Karpas-422 (cell line): ENCODE measurements around the gene ARID3B. TPM values are rescaled to one million over a fixed set of nuclear protein-coding genes. Genes with fewer than 3 reads are reported as not detected.

Experiments used
- DNase-seq: peaks from one replicate; pipeline ENCODE4 v3.0.0-alpha.2; 2015
- H2AFZ ChIP-seq: fragments of 200-600 bp; sonication (generic); 2 replicates; pipeline ENCODE4 v1.6.1; 2014; ENCODE audit warnings: antibody characterized with exemption, low read length, mixed read lengths
- H3K27ac ChIP-seq: fragments of 200-600 bp; sonication (generic); 2 replicates; pipeline ENCODE4 v1.5.1; 2014; ENCODE audit warnings: mild to moderate bottlenecking, low read length, moderate library complexity
- H3K27me3 ChIP-seq: fragments of 200-600 bp; sonication (generic); 2 replicates; pipeline ENCODE4 v1.6.1; 2014; ENCODE audit warnings: low read length, mixed read lengths
- H3K36me3 ChIP-seq: fragments of 200-600 bp; sonication (generic); 2 replicates; pipeline ENCODE4 v1.6.1; 2014; ENCODE audit warnings: low read length, mixed read lengths; ENCODE audit not compliant: insufficient read depth
- H3K4me1 ChIP-seq: fragments of 200-600 bp; sonication (generic); 2 replicates; pipeline ENCODE4 v1.6.1; 2014; ENCODE audit warnings: mild to moderate bottlenecking, low read length, mixed read lengths
- H3K4me2 ChIP-seq: fragments of 200-600 bp; sonication (generic); 2 replicates; pipeline ENCODE4 v1.6.1; 2014; ENCODE audit warnings: low read length, low read depth, mild to moderate bottlenecking; ENCODE audit not compliant: poor library complexity, severe bottlenecking
- H3K4me3 ChIP-seq: fragments of 200-600 bp; sonication (generic); 2 replicates; pipeline ENCODE4 v1.5.1; 2014; ENCODE audit warnings: mild to moderate bottlenecking, antibody characterized with exemption, low read length, mixed read lengths
- H3K79me2 ChIP-seq: fragments of 200-600 bp; sonication (generic); 2 replicates; pipeline ENCODE4 v1.6.1; 2014; ENCODE audit warnings: mild to moderate bottlenecking, low read length, mixed read lengths
- H3K9ac ChIP-seq: fragments of 200-600 bp; sonication (generic); 2 replicates; pipeline ENCODE4 v1.6.0; 2014; ENCODE audit warnings: low read length
- H3K9me2 ChIP-seq: fragments of 200-600 bp; sonication (generic), shearing (Covaris generic); replicated peaks from 2 replicates; pipeline ENCODE4 v1.6.0; 2014; ENCODE audit warnings: mild to moderate bottlenecking, low read length, moderate library complexity; ENCODE audit not compliant: insufficient read depth
- H3K9me3 ChIP-seq: fragments of 300-700, 200-600 bp; sonication (generic); 2 replicates; pipeline ENCODE4 v1.6.1; 2014; ENCODE audit warnings: low read length, mixed read lengths
- H4K20me1 ChIP-seq: fragments of 200-600 bp; sonication (generic); 2 replicates; pipeline ENCODE4 v1.6.1; 2014; ENCODE audit warnings: mild to moderate bottlenecking, antibody characterized with exemption, low read length, low read depth; ENCODE audit not compliant: insufficient read depth
- total RNA-seq: library from RNA; depleted of rRNA; stranded (reverse); fragments of >200 nt; shearing (Covaris generic); gene quantifications from 2 replicates; pipeline ENCODE4 v1.2.3, GENCODE V29; 2014; ENCODE audit warnings: low replicate concordance

ARID3B gene
- total RNA-seq, 1 experiment from 2014 or later: 9.6 TPM

DNA sequence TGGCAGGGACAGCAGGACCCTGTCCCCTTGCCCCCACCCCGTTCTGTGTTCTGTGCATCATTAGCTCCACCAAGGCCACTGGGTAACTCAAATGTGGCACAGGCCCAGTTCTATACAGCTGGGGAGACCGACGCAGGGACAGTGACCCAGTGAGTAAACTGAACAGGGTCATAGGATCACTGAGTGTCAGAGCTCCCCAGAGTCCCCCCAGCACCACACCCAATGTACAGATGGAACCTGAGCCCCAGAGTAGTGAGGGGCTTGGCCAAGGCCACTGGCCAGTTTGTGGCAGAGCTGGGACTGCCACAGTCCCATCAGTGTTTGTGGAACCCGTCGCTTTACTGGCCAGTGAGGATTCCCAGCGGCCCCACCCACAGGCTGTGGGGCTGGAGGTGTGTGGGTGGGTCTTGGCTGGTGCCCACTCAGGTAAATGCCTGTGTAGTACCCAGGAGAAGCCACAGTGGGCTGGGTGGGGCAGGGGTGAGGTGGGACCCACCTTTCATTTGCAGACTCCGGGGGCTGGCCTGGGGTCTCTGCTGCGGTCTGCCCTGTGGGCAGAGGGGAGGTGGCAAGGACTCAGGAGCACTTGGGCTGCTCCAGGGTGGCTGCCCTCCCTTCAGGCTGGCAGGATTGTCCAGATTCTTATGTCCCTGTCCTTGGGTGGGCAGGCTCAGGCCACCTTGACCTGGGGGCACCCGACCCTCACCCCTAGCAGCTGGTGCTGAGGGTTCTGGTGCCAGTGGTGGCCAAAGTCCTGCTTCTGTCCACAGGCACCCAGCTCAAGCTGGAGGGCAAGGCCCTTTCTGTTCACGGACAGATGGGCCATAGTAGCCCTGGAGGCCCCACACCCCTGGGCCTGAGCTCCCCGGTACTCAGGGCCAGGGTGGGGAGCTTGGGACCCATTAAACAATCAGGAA, 63.0 kb downstream of the ARID3B start:
- Histone ChIP-seq H4K20me1 (no peaks in the 10 kb centered on the region), H3K4me1 (no peaks in the 10 kb centered on the region; the same call in 1 of the 2 replicates), H3K4me3 (no peak overlapping the region), H3K9me2 (no peaks in the 10 kb centered on the region), H3K4me2 (no peak overlapping the region), H3K27me3 (no peaks in the 10 kb centered on the region), H3K27ac (no peak overlapping the region), H3K9ac (no peak overlapping the region), H3K9me3 (no peaks in the 10 kb centered on the region), H2AFZ (no peak overlapping the region), H3K36me3 (no peaks in the 10 kb centered on the region), H3K79me2 (no peaks in the 10 kb centered on the region)
- no peak for DNase-seq

DNA sequence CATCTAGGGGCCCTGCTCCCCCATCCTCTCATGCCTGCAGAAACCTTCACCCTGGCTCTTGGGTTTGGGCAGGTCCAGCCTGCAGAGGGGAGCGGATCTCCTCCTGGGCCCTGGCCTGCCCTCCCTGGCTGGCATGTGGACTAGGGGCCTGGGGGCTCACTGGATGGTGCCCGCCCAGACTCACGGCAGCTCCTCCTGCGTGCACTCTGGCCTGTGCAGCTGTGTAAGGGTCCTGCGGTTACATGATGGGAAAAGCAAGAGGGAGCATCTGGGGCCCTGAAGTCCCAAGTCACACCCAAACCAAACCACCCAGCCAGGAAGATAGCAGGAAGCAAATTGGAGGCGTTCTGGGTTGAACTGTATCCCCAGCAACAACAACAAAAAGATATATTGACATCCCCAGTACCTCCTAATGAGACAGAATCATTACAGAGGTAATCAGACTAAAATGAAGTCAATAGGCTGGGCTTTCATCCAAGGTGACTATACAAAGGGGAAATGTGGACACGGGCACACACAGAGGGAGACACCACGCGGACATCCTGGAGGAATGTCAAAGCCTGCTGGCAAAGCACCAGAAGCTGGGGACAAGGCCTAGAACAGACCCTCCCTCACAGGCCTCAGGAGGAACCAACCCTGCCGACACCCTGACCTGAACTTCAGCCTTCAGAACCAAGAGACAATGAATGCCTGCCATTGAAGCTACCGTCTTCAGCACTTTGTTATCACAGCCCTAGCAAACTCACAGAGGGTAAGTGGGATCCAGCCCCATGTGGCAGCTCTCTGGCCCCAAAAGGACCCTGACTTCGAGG, 64.2 kb downstream of the ARID3B start:
- DNase-seq: no peak
- Histone ChIP-seq H3K79me2 (no peaks in the 10 kb centered on the region), H3K9me2 (no peaks in the 10 kb centered on the region), H3K4me3 (no peak overlapping the region), H3K27me3 (no peaks in the 10 kb centered on the region), H3K9ac (no peak overlapping the region), H3K36me3 (no peaks in the 10 kb centered on the region), H2AFZ (no peak overlapping the region), H3K4me1 (no peaks in the 10 kb centered on the region), H3K4me2 (no peak overlapping the region), H3K27ac (no peak overlapping the region), H4K20me1 (no peaks in the 10 kb centered on the region), H3K9me3 (no peaks in the 10 kb centered on the region)

DNA sequence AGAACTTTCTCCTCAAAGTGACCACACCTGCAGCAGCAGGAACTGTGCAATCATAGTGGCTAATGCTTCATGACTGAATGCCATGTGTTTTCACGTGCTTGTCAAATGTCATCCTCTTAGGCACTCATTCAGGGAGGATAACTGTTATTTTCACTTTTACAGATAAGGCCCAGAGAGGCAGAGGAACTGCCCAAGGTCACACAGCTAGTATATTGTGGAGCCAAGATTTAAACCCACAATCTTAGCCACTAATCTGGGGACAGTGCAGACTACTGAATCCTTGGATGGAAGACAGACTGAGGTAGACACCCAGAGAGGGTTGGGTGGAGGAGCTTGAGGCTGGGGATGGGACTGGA, 64.8 kb downstream of the ARID3B start:
- Histone ChIP-seq H3K9ac (no peak overlapping the region), H3K36me3 (no peaks in the 10 kb centered on the region), H3K9me2 (no peaks in the 10 kb centered on the region), H4K20me1 (no peaks in the 10 kb centered on the region), H3K4me1 (no peaks in the 10 kb centered on the region), H3K79me2 (no peaks in the 10 kb centered on the region), H3K27me3 (no peaks in the 10 kb centered on the region), H3K27ac (no peak overlapping the region), H3K4me2 (no peak overlapping the region), H2AFZ (no peak overlapping the region), H3K9me3 (no peaks in the 10 kb centered on the region), H3K4me3 (no peak overlapping the region)
- DNase-seq: no peak

GRCh38 chr15:74608786-74609185, 67.8 kb downstream of the ARID3B start:
- Histone ChIP-seq H3K79me2 (no peaks in the 10 kb centered on the region), H3K27ac (no peak overlapping the region), H3K9me3 (no peaks in the 10 kb centered on the region), H2AFZ (no peak overlapping the region), H3K4me1 (no peaks in the 10 kb centered on the region), H3K9ac (no peak overlapping the region), H3K4me3 (no peak overlapping the region), H3K27me3 (no peaks in the 10 kb centered on the region), H3K9me2 (no peaks in the 10 kb centered on the region), H3K36me3 (no peaks in the 10 kb centered on the region), H3K4me2 (no peak overlapping the region), H4K20me1 (no peaks in the 10 kb centered on the region)
- no peak for DNase-seq

DNA sequence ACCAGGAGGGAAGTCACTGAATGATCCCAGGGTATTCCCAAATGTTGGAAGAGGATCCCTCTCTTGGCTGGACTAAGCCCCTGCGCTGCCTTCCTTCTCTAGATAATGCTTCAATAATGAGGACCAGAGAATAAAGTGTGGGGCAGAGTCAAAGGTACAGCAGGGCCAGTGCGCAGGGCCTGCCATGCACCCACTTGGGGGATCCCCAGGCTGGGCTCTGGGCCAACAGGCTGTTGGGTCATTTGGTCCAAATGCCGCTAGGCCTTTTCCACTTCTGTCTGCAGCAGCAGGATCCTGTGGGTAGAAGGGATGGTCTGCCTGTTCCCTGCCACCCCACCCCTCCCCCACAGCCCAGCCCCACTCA, 68.9 kb downstream of the ARID3B start:
- H3K36me3 ChIP-seq: no peaks in the 10 kb centered on the region
- H4K20me1 ChIP-seq: no peaks in the 10 kb centered on the region
- no peaks in the 10 kb centered on the region for H3K9me2 ChIP-seq
- no peaks in the 10 kb centered on the region for H3K79me2 ChIP-seq
- H2AFZ ChIP-seq: no peak overlapping the region
- no peak overlapping the region for H3K4me3 ChIP-seq
- no peaks in the 10 kb centered on the region for H3K9me3 ChIP-seq
- H3K27me3 ChIP-seq: no peaks in the 10 kb centered on the region
- H3K4me1 ChIP-seq: peaks cover 9% of the 10 kb centered on the region
- H3K9ac ChIP-seq: no peak overlapping the region
- DNase-seq: no peak
- H3K27ac ChIP-seq: no peak overlapping the region
- no peak overlapping the region for H3K4me2 ChIP-seq

- H3K9me3 ChIP-seq: no peaks in the 10 kb centered on the region
- no peaks in the 10 kb centered on the region for H3K27me3 ChIP-seq
- H4K20me1 ChIP-seq: no peaks in the 10 kb centered on the region
- DNase-seq: no peak
- H3K4me3 ChIP-seq: no peak overlapping the region
- peaks cover 12% of the 10 kb centered on the region for H3K4me1 ChIP-seq
- H3K9ac ChIP-seq: no peak overlapping the region
- no peaks in the 10 kb centered on the region for H3K9me2 ChIP-seq
- no peaks in the 10 kb centered on the region for H3K36me3 ChIP-seq
- no peak overlapping the region for H2AFZ ChIP-seq
- no peak overlapping the region for H3K4me2 ChIP-seq
- H3K27ac ChIP-seq: no peak overlapping the region
- no peaks in the 10 kb centered on the region for H3K79me2 ChIP-seq
Measured at GRCh38 chr15:74610302-74610951, 69.4 kb downstream of the ARID3B start.

GRCh38 chr15:74611341-74611740, 70.3 kb downstream of the ARID3B start:
- no peak overlapping the region for H3K4me3 ChIP-seq
- H4K20me1 ChIP-seq: peaks cover 6% of the 10 kb centered on the region; the same call in 1 of the 2 replicates
- DNase-seq: no peak
- no peaks in the 10 kb centered on the region for H3K27me3 ChIP-seq
- no peak overlapping the region for H3K27ac ChIP-seq
- peaks cover 7% of the 10 kb centered on the region for H3K79me2 ChIP-seq
- H3K4me1 ChIP-seq: peaks cover 12% of the 10 kb centered on the region
- no peaks in the 10 kb centered on the region for H3K36me3 ChIP-seq
- H3K9me2 ChIP-seq: no peaks in the 10 kb centered on the region
- no peak overlapping the region for H2AFZ ChIP-seq
- H3K9ac ChIP-seq: no peak overlapping the region
- H3K4me2 ChIP-seq: no peak overlapping the region
- H3K9me3 ChIP-seq: no peaks in the 10 kb centered on the region

- H3K9me3 ChIP-seq: no peaks in the 10 kb centered on the region
- DNase-seq: no peak
- no peak overlapping the region for H3K4me2 ChIP-seq
- no peak overlapping the region for H2AFZ ChIP-seq
- H3K9me2 ChIP-seq: no peaks in the 10 kb centered on the region
- peaks cover 15% of the 10 kb centered on the region for H3K4me1 ChIP-seq
- peaks cover 11% of the 10 kb centered on the region for H4K20me1 ChIP-seq
- no peaks in the 10 kb centered on the region for H3K36me3 ChIP-seq
- no peak overlapping the region for H3K27ac ChIP-seq
- H3K79me2 ChIP-seq: peaks cover 12% of the 10 kb centered on the region
- no peak overlapping the region for H3K4me3 ChIP-seq
- no peak overlapping the region for H3K9ac ChIP-seq
- no peaks in the 10 kb centered on the region for H3K27me3 ChIP-seq
Measured at GRCh38 chr15:74611834-74612233, 70.8 kb downstream of the ARID3B start.
